ENCODE results near the gene PTPRU. TPM values are rescaled to one million over a fixed set of nuclear protein-coding genes. Genes with fewer than 3 reads are reported as not detected.

The PTPRU gene
- total RNA-seq, 1 donor from 2014 or later = 1.8 TPM

DNA sequence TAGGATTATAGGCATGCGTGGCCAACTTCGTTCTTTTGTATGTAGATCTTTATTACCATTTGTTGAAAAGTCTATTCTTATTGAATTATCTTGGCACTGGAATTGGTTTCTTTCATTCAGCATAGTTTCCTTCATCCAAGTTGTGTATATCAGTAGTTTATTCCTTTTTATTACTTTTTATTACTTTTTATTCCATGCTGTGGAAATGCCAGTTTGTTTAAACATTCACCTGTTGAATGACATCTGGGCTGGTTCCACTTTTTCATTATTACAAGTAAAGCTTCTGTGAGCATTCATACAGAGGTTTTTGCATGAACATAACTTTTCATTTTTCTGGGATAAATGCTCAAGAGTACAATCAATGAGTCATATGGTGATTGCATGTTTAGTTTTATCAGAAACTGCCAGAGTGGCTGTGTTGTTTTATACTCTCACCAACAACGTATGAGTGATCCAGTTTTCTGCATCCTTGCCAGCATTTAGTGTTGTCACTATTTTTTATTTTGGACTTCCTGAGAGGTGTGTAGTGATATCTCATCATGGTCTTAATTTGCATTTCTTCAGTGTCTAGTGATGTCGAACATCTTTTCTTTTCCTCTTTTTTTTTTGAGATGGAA, 28.6 kb downstream of the PTPRU start:
- peak in 1 of 2 donors; percentile 29 for DNase-seq (ENCODE audit: low read depth in 2 of 2)

DNA sequence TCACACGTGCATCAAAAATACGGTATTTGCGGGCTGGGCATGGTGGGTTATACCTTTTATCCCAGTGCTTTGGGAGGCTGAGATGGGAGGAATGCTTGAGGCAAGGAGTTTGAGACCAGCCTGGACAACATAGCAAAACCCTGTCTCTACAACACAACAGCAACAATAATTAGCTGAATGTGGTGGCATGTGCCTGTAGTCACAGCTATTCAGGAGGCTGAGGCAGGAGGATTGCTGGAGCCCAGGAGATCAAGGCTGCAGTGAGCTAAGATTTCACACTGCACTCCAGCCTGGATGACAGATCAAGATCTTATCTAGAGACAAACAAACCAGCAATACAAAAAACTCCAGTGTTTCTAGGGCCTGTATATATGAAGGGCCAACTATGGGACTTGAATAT, 30.6 kb downstream of the PTPRU start:
- no peak for DNase-seq (ENCODE audit: low read depth in 2 of 2)

DNA sequence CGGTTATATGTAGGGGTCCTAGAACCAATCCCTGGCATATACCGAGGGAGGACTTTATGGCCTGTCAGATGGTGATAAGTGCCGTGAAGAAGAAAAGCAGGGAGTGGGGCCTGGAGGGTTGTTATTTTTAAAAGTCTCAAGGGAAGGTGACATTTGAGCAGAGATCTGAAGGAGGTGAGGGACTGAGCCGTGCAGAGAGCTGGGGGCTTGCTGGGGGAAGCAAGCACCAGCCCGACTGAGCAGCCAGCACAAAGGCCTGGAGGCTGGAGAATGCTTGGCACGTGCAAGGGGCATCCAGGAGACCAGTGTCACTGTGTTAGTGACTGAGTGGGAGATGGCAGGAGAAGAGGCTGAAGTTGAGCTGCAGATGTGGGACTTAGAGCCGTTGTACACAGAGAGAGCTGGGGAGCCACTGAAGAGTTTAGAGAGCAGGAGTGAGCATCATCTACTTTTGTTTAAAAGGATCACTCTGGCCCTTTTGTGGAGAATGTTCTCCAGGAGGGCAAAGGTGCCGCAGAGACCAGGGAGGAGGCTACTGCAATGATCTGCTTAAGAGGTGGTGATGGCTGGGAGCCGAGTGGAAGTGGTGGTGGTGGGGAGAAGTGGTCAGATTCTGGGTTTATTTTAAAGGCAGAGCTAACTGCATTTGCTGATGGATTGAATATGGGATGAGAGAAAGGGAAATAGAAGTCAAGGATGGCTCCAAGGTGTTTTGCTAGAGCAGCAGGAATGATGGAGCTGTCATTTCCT, 31.2 kb downstream of the PTPRU start:
- DNase-seq (ENCODE audit: low read depth in 2 of 2) = no peak

DNA sequence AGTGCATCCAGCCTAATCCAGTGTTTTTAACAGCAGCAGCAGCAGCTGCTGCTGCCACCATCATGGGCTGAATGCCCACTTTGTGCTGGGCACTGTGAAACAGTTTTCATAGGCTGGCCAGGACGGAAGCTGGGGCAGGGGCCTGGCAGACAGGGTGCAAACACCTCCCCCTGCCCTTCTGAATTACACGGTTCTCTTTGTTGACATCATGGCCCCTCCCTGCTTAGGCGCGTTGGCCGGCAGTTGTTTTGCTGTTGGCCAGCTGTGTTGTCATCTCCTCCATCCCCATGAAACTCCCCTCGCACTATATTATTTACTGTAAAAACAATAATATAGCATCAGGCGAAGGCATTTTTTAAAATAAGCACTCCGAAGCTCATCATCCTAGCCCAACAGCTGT, 33.1 kb downstream of the PTPRU start:
- DNase-seq (ENCODE audit: low read depth in 2 of 2) = no peak

DNA sequence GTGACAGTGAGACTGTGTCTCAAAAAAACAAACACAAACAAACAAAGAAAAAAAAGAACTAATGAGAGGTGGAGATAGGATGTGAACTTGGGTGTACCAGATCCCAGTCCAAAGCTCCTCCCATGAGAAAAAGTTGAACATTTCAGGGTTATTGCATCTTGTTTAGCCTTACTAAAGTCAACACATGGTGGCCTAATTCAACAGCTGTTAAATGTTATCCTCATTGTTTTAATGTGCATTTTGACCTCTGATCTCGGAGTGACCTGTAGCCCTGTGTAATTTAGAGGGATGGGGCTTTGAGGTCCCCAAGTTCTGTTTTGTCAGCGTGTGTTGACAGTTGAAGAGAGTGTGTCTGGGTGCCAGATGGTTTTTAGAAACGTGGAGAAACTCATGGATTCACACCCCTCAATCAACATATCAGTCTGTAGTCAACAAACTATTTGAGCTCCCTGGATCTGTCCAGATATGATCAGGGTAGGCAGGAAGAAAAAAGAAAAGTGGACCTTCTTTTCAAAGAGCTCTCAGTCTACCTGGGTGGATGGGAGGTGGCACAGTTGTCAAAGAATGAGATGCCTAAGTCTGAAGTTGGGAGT, 34.7 kb downstream of the PTPRU start:
- no peak for DNase-seq (ENCODE audit: low read depth in 2 of 2)

DNA sequence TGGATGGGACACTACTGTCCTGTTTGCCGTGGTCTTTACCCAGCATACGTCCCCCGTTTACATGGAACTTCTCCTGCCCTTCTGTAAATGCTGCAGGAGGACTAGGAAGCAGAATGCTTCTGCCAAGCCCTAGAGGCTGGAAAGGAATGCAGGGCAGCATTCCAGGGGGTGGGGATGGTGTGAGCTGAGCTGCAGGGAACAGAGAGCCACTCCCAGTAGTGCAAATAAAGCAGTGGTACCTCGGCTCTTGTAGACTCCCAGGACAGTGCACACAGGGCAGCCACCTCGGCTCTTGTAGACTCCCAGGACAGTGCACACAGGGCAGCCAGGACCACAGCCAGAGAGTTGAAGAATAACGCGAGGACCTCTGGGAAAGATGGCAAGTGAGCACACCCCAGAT, 35.4 kb downstream of the PTPRU start:
- DNase-seq (ENCODE audit: low read depth in 2 of 2) = peak; percentile 23 to 40

DNA sequence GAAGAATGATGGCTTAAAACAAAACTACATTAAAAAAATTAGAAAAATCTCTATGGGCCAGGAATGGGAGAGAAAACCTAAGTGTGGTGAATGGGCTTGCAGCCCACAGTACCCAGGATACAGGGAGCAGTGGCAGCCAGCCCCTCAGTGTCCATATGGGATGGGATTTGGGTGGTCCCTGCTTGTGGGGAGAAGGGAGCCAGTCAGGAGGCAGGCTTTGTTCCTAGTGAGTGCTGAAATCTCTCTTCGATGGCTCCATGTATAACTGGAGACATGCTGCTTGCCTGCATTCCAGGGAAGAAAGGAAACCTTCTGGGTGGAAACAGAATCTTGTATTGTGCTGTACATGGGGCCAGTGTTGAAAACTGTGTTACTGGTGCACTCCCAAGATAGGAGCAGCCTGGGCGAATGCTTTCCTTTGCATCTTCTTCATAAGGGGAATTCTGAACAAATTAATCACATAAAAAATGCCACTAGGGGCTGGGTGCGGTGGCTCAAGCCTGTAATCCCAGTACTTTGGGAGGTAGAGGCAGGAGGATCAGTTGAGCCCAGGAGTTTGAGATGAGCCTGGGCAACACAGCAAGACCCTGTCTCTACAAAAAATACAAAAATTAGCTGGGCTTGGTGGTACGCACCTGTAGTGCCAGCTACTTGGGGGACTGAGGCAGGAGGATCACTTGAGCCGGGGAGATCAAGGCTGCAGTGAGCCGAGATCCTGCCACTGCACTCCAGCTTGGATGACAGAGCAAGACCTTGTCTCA, 36.0 kb downstream of the PTPRU start:
- no peak for DNase-seq (ENCODE audit: low read depth in 2 of 2)

DNA sequence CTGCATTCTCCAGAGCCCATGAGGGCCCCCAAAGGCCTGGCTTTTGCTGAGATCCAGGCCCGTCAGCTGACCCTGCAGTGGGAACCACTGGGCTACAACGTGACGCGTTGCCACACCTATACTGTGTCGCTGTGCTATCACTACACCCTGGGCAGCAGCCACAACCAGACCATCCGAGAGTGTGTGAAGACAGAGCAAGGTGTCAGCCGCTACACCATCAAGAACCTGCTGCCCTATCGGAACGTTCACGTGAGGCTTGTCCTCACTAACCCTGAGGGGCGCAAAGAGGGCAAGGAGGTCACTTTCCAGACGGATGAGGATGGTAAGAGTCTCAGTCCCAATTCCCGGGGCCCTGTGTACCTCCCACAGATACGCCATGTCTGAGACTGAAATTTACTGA, 39.1 kb downstream of the PTPRU start:
- no peak for DNase-seq (ENCODE audit: low read depth in 2 of 2)

DNA sequence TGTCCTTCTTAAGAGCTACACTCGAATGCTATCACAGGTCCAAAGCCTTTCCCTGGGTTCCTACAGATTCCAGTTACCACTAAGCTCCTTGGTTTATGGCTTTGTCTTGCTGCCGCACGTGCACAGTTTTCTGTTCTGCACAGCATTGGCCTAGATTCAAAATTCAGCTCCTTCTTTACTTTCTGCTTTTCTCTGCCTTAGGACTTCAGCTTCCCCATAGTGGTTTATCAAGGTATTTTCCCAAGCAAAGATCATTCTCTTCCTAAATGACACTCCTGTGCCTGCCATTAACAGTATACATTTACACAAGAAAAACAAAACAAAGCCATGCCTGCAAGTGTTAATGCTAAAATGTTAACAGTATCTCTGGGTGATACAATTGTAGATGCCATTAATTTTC, 41.8 kb downstream of the PTPRU start:
- DNase-seq (ENCODE audit: low read depth in 2 of 2) = no peak

DNA sequence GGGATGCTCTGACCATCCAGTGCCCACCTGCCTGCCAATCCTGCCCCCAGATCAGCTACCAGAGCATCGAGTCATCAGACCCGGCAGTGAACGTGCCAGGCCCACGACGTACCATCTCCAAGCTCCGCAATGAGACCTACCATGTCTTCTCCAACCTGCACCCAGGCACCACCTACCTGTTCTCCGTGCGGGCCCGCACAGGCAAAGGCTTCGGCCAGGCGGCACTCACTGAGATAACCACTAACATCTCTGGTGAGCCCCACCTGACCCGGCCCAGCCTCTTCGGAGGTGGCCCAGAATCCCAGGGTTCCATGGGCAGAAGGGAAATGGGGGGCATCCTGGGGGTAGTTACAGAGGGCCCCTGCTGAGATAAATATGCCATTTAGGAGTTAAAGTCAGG, 43.1 kb downstream of the PTPRU start:
- no peak for DNase-seq (ENCODE audit: low read depth in 2 of 2)

DNA sequence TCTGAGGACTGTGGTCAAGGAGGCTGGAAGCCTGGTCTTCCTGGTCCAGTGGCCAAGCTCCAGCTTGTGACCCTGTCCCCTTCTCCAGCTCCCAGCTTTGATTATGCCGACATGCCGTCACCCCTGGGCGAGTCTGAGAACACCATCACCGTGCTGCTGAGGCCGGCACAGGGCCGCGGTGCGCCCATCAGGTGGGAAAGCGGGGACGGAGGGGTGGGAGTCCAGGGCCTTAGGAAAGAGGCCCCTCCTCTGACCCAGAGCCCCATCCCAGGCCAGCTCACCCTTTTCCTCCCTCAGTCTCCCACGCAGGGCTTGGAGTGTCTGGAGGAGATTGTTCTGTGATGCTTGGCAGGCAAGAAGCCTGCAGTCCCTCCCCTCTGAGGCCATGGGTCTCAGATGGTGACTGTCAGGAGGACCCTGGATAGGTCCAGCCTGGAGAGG, 43.6 kb downstream of the PTPRU start:
- DNase-seq (ENCODE audit: low read depth in 2 of 2) = no peak

DNA sequence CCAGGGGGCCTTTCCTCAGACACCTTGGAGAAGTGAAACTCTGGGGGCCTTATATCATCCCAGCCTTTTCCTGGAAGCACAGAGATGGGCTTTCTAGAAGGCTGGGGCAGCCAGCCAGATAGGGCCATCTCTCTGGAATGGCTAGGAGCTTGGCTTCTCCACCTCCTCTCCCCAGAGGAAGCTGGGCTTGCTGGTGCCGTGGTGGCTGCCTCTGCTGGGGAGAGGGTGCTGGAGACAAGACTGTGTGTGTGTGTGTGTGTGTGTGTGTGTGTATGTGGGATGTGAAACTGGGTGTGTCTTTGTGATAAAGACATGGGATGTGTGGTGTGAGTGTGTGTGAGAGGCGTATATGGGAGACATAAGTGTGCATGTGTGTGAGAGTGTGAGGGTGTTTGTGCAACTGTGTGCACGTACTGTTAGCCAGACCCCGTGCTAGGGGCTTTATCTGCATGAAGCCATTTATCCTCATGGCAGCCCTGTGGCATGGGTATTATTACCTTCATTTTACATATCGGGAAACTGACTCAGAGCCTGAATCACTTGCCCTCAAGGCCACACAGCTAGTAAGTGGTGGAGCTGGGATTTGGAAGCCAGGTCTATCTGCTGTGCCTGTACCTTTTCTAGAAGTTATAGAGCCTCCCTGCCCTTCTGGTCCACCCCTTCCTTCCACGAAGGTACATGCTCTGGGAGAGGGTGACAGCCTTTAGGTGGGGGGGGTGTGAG, 44.2 kb downstream of the PTPRU start:
- DNase-seq (ENCODE audit: low read depth in 2 of 2) = peak in 1 of 2 donors; percentile 37

DNA sequence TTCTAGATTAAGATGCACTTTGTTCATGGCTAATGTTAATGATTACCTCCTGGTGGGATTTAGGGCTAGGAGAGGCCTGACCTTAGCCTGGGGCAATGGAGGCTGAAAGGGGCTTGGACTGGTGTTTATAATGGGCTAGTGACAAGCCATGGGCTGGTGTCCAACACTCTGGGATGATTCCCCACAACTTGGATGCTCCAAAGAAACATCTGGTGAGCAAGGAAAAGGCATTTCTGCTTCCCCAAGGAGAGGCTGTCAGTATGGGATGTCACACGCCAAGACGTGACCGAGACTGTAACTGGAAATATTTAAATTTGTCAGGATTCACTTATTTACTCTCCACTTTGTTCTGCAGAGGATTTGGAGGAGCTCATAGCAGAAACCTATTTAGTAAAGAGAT, 45.2 kb downstream of the PTPRU start:
- DNase-seq (ENCODE audit: low read depth in 2 of 2) = no peak

DNA sequence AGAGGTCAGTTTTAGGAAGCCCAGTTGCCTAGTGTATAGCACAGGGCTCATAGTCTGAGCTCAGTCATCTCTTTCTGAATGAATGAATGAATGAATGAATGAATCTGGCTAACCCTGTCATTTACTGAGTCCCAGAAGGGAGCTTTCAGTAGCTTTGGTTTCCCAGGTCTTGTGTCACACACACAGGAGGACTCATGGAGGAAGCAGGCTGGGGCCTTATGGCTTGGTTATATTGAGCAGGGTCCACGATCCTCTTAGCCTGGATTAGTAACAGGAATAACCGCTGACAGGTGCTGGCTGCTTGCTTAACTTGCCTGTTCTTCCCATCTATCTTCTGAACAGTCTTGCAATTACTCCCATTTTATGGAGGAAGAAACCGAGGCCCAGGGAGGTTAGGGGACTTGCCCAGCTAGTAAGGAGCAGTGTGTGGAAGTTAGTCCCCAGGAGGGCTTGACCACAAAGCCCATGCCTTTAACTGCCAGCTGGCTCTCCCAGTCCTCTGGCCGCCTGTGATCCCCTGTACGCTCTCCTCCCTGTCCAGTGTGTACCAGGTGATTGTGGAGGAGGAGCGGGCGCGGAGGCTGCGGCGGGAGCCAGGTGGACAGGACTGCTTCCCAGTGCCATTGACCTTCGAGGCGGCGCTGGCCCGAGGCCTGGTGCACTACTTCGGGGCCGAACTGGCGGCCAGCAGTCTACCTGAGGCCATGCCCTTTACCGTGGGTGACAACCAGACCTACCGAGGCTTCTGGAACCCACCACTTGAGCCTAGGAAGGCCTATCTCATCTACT, 46.0 kb downstream of the PTPRU start:
- no peak for DNase-seq (ENCODE audit: low read depth in 2 of 2)

DNA sequence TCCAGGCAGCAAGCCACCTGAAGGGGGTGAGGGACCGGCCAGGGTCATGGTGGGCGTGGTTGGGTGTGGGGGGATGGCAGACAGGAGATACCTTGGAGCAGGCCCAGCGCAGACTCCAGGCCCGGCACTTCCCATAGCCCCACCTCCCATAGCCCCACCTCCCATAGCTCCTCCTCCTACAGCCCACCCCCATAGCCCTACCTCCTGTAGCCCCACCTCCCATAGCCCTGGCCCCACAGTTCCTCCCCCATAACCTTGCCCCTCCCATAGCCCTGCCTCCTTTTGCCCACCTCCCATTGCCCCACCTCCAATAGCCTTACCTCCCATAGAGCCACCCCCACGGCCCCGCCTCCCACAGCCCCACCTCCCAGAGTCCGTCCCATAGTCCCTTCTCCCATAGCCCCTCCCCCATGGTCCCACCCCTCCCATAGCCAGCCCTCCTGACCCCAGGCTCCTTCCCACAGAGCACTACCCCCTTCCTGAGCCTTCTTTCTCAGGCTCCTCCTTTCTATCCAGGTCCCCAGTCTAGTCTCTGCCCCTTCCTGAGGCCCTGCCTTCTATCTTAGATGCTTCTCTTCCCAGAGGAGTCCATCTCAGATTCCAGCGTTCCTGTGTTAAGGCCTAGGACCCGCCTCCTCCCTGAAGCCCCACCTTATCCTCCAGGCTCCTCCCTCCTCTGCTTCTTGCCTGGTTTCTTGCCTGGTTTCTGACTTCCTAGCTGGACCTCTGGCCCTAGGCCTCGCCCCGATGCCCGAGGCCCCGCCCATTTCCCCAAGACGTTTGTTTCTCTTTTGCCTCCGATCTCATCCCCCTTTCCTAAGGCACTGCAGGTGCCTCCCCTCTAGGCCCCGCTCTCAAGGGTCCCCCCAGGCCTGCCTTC, 46.8 kb downstream of the PTPRU start:
- DNase-seq (ENCODE audit: low read depth in 2 of 2) = peak; percentile 9 to 57

DNA sequence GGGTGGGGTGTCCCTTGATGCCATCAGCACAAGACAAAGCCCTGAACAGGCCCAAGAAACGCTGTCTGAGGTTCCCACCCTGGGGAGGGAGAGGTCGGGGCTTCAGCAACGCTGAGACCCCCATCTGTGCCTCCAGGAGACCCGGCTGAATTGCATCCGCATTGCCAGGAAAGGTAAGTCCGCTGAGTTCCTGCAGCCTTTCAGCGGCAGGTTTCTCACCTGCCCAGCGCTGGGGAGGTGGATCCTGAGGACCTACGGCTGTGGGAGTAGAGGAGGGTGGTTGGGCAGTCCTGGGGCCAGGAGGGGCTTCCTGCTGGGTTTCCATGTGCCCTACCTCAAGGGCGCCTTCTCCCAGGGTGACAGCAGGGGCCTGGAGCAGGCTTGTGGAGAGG, 47.5 kb downstream of the PTPRU start:
- no peak for DNase-seq (ENCODE audit: low read depth in 2 of 2)

DNA sequence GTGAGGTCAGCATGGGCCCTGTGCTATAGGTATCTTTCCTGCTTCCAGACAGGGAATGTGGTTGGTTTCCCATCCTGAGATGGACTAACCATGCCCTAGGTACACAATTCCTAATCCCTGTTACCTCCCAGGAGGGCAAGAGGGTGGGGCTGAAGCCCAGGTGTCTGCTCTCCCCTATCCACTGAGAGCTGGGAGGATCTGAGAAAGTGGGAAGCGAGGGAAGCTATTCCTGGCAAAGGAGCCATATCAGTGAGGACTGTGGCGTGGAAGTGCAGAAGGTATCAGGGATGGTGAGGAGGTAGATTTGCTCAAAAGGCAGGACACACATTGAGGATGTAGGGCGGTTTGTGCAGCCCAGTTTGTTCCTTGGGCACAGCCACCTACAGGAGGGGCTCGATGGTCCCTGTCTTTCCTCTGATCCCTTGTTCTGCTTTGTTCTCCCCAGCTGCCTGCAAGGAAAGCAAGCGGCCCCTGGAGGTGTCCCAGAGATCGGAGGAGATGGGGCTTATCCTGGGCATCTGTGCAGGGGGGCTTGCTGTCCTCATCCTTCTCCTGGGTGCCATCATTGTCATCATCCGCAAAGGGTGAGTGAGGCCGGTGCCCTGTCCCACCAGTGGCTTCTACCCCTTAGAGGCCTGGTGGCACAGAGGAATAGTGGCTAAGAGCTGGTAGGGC, 48.1 kb downstream of the PTPRU start:
- DNase-seq (ENCODE audit: low read depth in 2 of 2) = no peak

DNA sequence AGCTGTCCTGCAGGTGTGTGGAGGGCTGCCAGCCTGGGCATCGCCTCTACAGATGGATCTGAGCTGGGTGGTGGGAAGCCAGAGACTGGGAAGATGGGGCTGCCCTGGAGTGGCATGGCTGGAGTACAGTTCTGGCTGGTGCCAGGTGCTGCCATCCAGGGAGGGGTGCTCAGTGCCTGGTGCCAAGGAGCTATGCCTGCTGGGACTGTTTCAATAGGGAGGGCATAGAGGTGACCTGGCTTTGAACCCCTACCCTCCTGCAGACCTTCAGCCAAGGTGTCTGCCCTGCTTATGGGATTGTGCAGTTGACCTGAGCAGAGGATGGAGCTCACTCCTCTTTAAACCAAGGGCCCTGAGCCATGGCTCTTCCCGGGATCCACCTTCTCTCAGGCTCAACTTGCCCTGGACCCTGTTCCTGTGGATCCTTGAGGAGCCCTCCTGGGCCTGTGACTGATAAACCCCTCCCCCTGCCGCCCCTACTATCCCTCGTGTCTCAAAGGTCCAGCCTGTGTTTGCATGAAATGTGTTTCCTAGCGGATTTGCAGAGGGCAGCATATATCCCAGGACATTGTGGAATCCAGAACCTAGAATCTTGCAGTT, 48.7 kb downstream of the PTPRU start:
- DNase-seq (ENCODE audit: low read depth in 2 of 2) = no peak

DNA sequence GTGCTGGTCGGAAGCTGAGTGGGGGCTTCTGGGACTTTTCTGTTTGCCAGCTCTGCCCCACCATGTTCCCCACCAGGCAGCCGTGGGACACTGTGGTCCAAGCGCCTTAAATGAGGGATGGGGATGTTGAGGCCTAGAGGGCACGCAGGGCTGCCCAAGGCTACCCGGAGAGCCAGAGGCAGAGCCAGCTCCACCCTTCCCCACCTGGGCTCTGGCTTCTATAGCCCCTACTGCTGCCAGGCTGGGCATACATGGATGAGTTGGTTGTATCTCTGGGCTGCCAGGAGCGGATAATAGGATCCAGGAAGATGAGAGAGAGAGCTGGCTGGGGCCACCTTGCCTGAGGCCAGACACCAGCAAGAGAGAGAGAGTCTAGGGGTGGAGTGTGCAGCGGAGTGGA, 49.4 kb downstream of the PTPRU start:
- DNase-seq (ENCODE audit: low read depth in 2 of 2) = no peak
